Loucy (cell line): Measurements from ENCODE around the gene BGN.

Experiments
- H2AFZ ChIP-seq: fragments of 200-600 bp; sonication (generic); 2 replicates; pipeline ENCODE4 v1.6.0; 2016; ENCODE audit warnings: antibody characterized with exemption, mild to moderate bottlenecking, low read length, moderate library complexity
- H3F3A ChIP-seq: fragments of 200-600 bp; 2 replicates; pipeline ENCODE4 v1.6.0; 2016; ENCODE audit warnings: antibody characterized with exemption, low read depth, mild to moderate bottlenecking
- H3K27me3 ChIP-seq: fragments of 200-600 bp; sonication (generic); 2 replicates; pipeline ENCODE4 v1.6.1; 2014; ENCODE audit warnings: low read length, mild to moderate bottlenecking; ENCODE audit not compliant: insufficient read depth, poor library complexity, severe bottlenecking
- H3K36me3 ChIP-seq: fragments of 200-600 bp; sonication (generic); 2 replicates; pipeline ENCODE4 v1.6.1; 2016; ENCODE audit warnings: low read length; ENCODE audit not compliant: insufficient read depth
- H3K4me1 ChIP-seq: fragments of 200-600 bp; sonication (generic); 2 replicates; pipeline ENCODE4 v1.5.1; 2014; ENCODE audit warnings: low read length, mild to moderate bottlenecking; ENCODE audit not compliant: insufficient read depth, poor library complexity, severe bottlenecking
- H3K4me2 ChIP-seq: fragments of 200-600 bp; sonication (generic); 2 replicates; pipeline ENCODE4 v1.6.0; 2014; ENCODE audit warnings: antibody characterized with exemption, low read length, low read depth, mild to moderate bottlenecking; ENCODE audit not compliant: poor library complexity, severe bottlenecking
- H3K4me3 ChIP-seq: fragments of 200-600 bp; sonication (generic); 2 replicates; pipeline ENCODE4 v1.5.1; 2014; ENCODE audit warnings: low read length, mild to moderate bottlenecking, mixed read lengths; ENCODE audit not compliant: poor library complexity, severe bottlenecking
- H3K79me2 ChIP-seq: fragments of 200-600 bp; sonication (generic); 2 replicates; pipeline ENCODE4 v1.6.1; 2014; ENCODE audit warnings: low read length; ENCODE audit not compliant: insufficient read depth
- H3K9ac ChIP-seq: fragments of 200-600 bp; sonication (generic); 2 replicates; pipeline ENCODE4 v1.6.0; 2014; ENCODE audit warnings: mild to moderate bottlenecking, low read depth, low read length, moderate library complexity; ENCODE audit not compliant: poor library complexity, severe bottlenecking
- H3K9me2 ChIP-seq: fragments of 200-600 bp; sonication (generic); replicated peaks from 2 replicates; pipeline ENCODE4 v1.6.1; 2016; ENCODE audit warnings: low read depth, low read length, mixed read lengths
- H3K9me3 ChIP-seq: fragments of 200-600 bp; sonication (generic); 2 replicates; pipeline ENCODE4 v1.6.1; 2014; ENCODE audit warnings: mild to moderate bottlenecking, antibody characterized with exemption, low read length, low read depth; ENCODE audit not compliant: insufficient read depth
- H4K20me1 ChIP-seq: fragments of 200-600 bp; sonication (generic); 2 replicates; pipeline ENCODE4 v1.6.0; 2014; ENCODE audit warnings: antibody characterized with exemption, low read length, mild to moderate bottlenecking; ENCODE audit not compliant: insufficient read depth, poor library complexity, severe bottlenecking
- CTCF ChIP-seq: fragments of 200-600 bp; sonication (generic); conservative IDR thresholded peaks from 2 replicates; pipeline ENCODE4 v1.5.1; 2014; ENCODE audit warnings: mild to moderate bottlenecking, antibody characterized with exemption, low read length
- EZH2phosphoT487 ChIP-seq: fragments of 200-600 bp; IDR thresholded peaks from 2 replicates; pipeline ENCODE4 v1.6.1; 2018; ENCODE audit warnings: antibody characterized with exemption, mild to moderate bottlenecking, moderate library complexity, borderline replicate concordance

Gene BGN

GRCh38 chrX:153478746-153479145, 16.0 kb upstream of the BGN start:
- Histone ChIP-seq H4K20me1 (no peaks in the 10 kb centered on the region), H3K4me2 (no peak overlapping the region), H3K9ac (no peak overlapping the region), H3K36me3 (no peaks in the 10 kb centered on the region), H3K79me2 (no peaks in the 10 kb centered on the region), H3K9me3 (no peaks in the 10 kb centered on the region), H3K9me2 (no peaks in the 10 kb centered on the region), H3K4me3 (no peak overlapping the region), H3K4me1 (no peaks in the 10 kb centered on the region), H3K27me3 (no peaks in the 10 kb centered on the region), H2AFZ (no peak overlapping the region), H3F3A (no peaks in the 10 kb centered on the region)
- TF ChIP-seq EZH2phosphoT487: no peak
- TF ChIP-seq CTCF: no peak

- TF ChIP-seq EZH2phosphoT487 (no peak), CTCF (no peak)
- no peaks in the 10 kb centered on the region for H3K9me3 ChIP-seq
- no peaks in the 10 kb centered on the region for H3K79me2 ChIP-seq
These were observed 13.7 kb upstream of the BGN start for GRCh38 chrX:153481043-153481442.

GRCh38 chrX:153482376-153483015, 12.3 kb upstream of the BGN start:
- Histone ChIP-seq H3K79me2 (no peaks in the 10 kb centered on the region), H3K9me2 (no peaks in the 10 kb centered on the region), H3K9ac (no peak overlapping the region), H3K4me1 (no peaks in the 10 kb centered on the region), H3F3A (no peaks in the 10 kb centered on the region), H4K20me1 (no peaks in the 10 kb centered on the region), H2AFZ (no peak overlapping the region), H3K4me3 (no peak overlapping the region), H3K4me2 (no peak overlapping the region), H3K9me3 (no peaks in the 10 kb centered on the region), H3K27me3 (no peaks in the 10 kb centered on the region), H3K36me3 (no peaks in the 10 kb centered on the region)
- TF ChIP-seq EZH2phosphoT487: no peak
- no peak for TF ChIP-seq CTCF

More at GRCh38 chrX:153481043-153481442, 13.7 kb upstream of the BGN start:
- H3K4me3 ChIP-seq: no peak overlapping the region
- H3K4me1 ChIP-seq: no peaks in the 10 kb centered on the region
- no peaks in the 10 kb centered on the region for H3K9me2 ChIP-seq
- H2AFZ ChIP-seq: no peak overlapping the region
- H3K27me3 ChIP-seq: no peaks in the 10 kb centered on the region
- no peak overlapping the region for H3K4me2 ChIP-seq
- no peaks in the 10 kb centered on the region for H4K20me1 ChIP-seq
- no peaks in the 10 kb centered on the region for H3K36me3 ChIP-seq
- H3F3A ChIP-seq: no peaks in the 10 kb centered on the region
- no peak overlapping the region for H3K9ac ChIP-seq
